ENCODE data around the gene ZMYND8.

ZMYND8 gene

DNA sequence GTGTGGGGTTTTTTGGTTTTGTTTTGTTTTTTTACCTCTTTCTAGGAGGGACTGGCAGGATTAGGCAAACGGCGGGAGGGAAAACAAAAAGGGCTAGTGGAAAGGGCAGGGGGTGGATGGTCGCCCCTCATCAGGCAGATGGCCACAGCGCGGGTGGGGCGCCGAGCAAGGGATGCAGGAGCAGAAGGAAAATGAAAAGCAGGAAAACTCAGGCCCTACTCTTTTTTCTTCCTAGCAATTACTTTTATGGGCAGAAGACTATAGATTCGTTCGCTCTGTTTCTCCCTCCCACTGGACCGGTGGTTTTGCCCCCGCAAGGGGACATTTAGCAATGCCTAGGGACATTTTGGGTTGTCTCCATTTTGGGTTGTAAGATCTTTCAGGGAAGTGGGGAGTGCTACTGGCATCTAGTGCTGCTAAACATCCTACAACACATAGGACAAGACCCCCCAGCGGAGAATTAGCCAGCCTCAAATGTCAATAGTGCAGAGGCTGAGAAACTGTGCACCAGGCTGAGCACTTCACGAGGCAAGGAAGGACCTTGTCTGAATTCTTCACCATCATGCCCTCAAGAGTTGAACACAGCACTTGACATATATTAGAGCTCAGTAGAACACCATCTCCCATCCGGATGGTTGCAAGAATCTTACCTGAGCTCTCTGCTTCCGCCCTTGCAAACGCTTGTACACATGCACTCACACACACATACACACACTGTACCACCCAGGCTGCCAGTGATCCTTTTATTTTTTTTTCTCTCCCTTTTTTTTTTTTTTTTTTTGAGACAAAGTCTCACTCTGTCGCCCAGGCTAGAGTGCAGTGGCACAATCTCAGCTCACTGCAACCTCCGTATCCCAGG is 4.8 kb upstream of the ZMYND8 start:
- H3K27ac ChIP-seq (ENCODE audit: poor library complexity, severe bottlenecking) = peak overlapping the region; percentile 99
- DNase-seq (ENCODE audit: low spot score) (no peak), ATAC-seq (ENCODE audit: low read depth) (no peak)
- TF ChIP-seq, protein P1, sequence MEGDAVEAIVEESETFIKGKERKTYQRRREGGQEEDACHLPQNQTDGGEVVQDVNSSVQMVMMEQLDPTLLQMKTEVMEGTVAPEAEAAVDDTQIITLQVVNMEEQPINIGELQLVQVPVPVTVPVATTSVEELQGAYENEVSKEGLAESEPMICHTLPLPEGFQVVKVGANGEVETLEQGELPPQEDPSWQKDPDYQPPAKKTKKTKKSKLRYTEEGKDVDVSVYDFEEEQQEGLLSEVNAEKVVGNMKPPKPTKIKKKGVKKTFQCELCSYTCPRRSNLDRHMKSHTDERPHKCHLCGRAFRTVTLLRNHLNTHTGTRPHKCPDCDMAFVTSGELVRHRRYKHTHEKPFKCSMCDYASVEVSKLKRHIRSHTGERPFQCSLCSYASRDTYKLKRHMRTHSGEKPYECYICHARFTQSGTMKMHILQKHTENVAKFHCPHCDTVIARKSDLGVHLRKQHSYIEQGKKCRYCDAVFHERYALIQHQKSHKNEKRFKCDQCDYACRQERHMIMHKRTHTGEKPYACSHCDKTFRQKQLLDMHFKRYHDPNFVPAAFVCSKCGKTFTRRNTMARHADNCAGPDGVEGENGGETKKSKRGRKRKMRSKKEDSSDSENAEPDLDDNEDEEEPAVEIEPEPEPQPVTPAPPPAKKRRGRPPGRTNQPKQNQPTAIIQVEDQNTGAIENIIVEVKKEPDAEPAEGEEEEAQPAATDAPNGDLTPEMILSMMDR (IDR thresholded peaks at IDR 0.05; ENCODE audit: poor library complexity, severe bottlenecking) = no peak
- H3K9me3 ChIP-seq (ENCODE audit: severe bottlenecking) = no peaks in the 10 kb centered on the region
- H3K27me3 ChIP-seq (ENCODE audit: insufficient read depth, poor library complexity, severe bottlenecking) = no peaks in the 10 kb centered on the region
- H3K4me3 ChIP-seq (ENCODE audit: severe bottlenecking) = no peak overlapping the region
- no peaks in the 10 kb centered on the region for H3K36me3 ChIP-seq (ENCODE audit: low read depth)
- H3K4me1 ChIP-seq (ENCODE audit: insufficient read depth, poor library complexity, severe bottlenecking) = peaks cover 50% of the 10 kb centered on the region

DNA sequence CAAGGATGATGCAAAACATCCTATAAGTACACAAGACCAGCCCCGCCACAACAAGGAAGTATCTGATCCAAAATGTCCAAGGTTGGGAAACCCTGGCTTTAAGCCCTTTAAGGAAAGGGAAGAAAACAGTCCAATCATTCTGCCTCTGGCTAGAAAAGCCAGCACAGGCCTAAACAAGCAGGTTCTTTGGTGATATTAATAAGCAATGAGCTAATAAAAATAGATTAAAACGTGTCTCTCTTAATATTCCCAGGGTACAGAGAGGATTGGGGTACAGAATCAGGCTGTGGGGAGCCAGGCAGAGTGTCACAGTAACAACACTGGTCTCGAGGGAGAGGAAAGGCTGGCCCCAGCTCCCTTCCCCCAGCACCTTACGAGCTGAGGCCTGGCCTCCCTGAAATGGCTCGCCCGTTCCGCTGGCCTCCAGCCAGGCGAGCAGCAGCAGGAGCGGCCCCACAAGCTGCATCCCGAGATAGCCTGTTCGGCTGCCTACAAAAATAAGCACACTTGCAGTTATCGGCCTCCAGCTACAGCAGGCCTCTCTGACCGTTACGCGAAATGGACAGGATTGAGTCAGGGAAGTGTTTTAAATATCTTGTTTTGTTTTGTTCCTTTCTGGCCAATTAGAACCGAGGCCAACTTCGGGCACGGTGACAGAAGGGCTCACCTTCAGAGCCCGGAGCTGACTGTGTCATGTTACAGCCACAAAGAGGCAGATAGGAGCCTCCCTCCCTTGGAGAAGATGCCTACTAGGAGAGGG is 4.0 kb upstream of the ZMYND8 start:
- Histone ChIP-seq H3K4me3 (ENCODE audit: severe bottlenecking) (peak overlapping the region; percentile 0), H3K27me3 (ENCODE audit: insufficient read depth, poor library complexity, severe bottlenecking) (no peaks in the 10 kb centered on the region), H3K27ac (ENCODE audit: poor library complexity, severe bottlenecking) (peak overlapping the region; percentile 99), H3K9me3 (ENCODE audit: severe bottlenecking) (no peaks in the 10 kb centered on the region), H3K36me3 (ENCODE audit: low read depth) (no peaks in the 10 kb centered on the region), H3K4me1 (ENCODE audit: insufficient read depth, poor library complexity, severe bottlenecking) (peaks cover 56% of the 10 kb centered on the region)
- peak; percentile 45 for ATAC-seq (ENCODE audit: low read depth)
- TF ChIP-seq, protein P1 (IDR thresholded peaks at IDR 0.05; ENCODE audit: poor library complexity, severe bottlenecking) = no peak
- peak; percentile 96 for DNase-seq (ENCODE audit: low spot score)

DNA sequence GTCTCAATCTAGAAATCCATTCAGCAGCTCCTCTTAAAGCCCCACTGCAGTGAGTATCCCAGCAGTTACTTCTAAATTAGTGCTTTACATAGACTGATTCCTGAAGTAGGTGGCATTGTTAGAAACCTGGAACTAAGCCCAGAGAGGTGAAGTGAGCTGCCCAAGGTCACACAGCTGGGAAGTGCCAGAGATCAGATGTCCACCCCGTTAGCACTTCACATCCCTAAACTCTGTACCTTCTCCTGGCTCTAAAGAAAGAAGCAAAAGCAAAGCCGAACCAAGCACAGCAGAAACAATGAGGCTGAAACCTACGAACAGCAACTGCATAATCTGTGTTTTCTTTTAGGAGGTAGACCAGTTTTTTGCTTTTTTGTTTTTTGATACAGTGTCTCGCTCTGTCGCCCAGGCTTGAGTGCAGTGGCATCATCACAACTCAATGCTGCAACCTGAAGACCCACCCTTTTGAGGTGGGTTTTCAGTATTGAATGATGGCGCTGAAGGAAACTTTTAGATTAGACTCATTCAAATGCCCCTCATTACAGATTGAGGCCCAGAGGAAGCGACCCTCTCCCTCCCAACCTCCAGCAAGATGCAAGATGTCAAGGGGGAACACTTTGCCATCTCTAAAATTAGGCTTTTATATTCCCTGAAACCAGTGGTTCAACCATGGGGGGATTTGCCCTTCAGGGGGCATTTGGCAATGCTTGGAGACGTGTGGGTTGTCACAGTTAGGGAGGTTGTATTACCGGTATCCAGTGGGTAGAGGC is 3.2 kb upstream of the ZMYND8 start:
- TF ChIP-seq, protein P1 (IDR thresholded peaks at IDR 0.05; ENCODE audit: poor library complexity, severe bottlenecking) = no peak
- peaks cover 64% of the 10 kb centered on the region for H3K4me1 ChIP-seq (ENCODE audit: insufficient read depth, poor library complexity, severe bottlenecking)
- peak overlapping the region; percentile 99 for H3K27ac ChIP-seq (ENCODE audit: poor library complexity, severe bottlenecking)
- peaks cover 3% of the 10 kb centered on the region for H3K36me3 ChIP-seq (ENCODE audit: low read depth)
- H3K4me3 ChIP-seq (ENCODE audit: severe bottlenecking) = no peak overlapping the region
- no peaks in the 10 kb centered on the region for H3K27me3 ChIP-seq (ENCODE audit: insufficient read depth, poor library complexity, severe bottlenecking)
- DNase-seq (ENCODE audit: low spot score) (no peak), ATAC-seq (ENCODE audit: low read depth) (no peak)
- no peaks in the 10 kb centered on the region for H3K9me3 ChIP-seq (ENCODE audit: severe bottlenecking)

DNA sequence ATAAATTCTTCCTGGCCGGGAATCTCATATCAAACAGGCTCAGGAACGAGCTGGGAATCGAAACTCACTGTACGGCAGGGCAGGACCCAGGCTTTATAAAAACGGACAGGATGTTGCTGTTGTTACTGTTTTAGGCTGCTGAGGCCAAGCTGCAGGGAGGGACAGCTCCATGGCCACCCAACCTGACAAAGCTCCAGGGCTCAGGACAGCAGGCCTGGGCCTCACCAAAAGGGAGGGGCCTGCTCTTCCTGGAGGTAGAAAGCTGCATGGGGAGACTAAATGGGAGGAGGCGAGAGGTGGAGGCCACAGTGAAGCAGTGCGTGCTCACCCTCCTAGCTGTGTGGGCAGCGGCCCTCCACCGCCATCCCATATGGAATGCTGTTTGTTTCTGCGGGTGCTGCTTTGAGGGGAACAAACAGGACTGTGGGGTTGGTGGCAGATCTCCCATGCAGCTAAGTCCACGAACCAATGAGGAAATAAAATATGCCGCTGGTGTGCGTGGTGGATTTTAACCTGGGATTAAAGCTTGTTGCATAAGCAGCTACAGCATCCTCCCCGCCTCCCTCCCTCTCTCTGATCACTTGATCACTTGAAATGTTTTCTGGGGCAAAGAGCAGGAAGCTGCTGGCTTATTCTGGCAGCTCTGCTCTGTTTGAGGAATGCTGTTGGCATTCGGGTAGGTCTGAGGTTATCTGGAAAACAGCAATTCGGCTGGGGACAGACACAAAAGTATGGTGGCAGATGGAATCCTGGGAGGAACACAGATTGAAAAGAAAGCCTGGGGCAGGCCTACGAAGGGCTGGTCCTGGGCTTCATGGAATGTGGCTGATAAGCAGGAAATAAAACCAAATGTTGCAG is 2.4 kb upstream of the ZMYND8 start:
- H3K4me1 ChIP-seq (ENCODE audit: insufficient read depth, poor library complexity, severe bottlenecking) = peaks cover 72% of the 10 kb centered on the region
- no peaks in the 10 kb centered on the region for H3K9me3 ChIP-seq (ENCODE audit: severe bottlenecking)
- H3K4me3 ChIP-seq (ENCODE audit: severe bottlenecking) = no peak overlapping the region
- ATAC-seq (ENCODE audit: low read depth) = peak; percentile 50
- H3K36me3 ChIP-seq (ENCODE audit: low read depth) = peaks cover 11% of the 10 kb centered on the region
- peak overlapping the region; percentile 99 for H3K27ac ChIP-seq (ENCODE audit: poor library complexity, severe bottlenecking)
- peak; percentile 97 for DNase-seq (ENCODE audit: low spot score)
- no peaks in the 10 kb centered on the region for H3K27me3 ChIP-seq (ENCODE audit: insufficient read depth, poor library complexity, severe bottlenecking)
- TF ChIP-seq, protein P1 (IDR thresholded peaks at IDR 0.05; ENCODE audit: poor library complexity, severe bottlenecking) = no peak

Data from RWPE2 (cell line).